HG03439 (cell line): ENCODE results near the gene CEP55.
A peak's percentile ranks its signal among the peaks of the same experiment; 100 is the strongest.
"Not testable (repeated sequence)": the region's sequence is repeated elsewhere in the genome, so short reads cannot be mapped to it uniquely, and the experiment has no call there.

Experiments
- ATAC-seq: cut with Tn5 transposase; IDR thresholded peaks from one replicate; pipeline ENCODE4 v1.9.1; 2021; ENCODE audit warnings: mild to moderate bottlenecking, moderate library complexity; ENCODE audit not compliant: unreplicated experiment

Gene CEP55

DNA sequence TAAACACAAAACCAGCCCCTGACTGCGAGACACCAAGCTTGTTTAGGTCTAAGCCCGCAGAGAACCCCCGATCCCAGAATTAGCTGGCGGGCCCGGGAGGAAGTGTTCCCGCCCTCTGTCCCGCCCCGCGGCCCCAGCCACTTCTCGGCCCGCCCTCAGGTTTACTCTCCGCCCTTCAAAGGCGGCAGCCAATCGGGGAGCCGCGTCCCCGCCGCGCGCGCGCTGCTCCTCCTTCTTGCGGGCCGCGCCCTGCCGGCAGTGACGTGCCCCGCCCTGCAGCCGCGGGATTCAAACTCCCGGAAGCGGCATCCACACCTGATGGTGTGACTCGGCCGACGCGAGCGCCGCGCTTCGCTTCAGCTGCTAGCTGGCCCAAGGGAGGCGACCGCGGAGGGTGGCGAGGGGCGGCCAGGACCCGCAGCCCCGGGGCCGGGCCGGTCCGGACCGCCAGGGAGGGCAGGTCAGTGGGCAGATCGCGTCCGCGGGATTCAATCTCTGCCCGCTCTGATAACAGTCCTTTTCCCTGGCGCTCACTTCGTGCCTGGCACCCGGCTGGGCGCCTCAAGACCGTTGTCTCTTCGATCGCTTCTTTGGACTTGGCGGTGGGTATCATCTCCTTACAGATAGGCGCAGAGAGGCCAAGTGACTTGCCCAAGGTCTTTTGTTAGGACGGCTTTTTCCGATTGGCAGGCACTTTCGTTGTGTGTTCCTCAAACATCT lies at the start of gene CEP55:
TSS of gene CEP55 (plus strand) at position 291 of the 720 bp plus-strand sequence. CDS start 3,440 bp downstream, outside the sequence.
- peak; percentile 98 for ATAC-seq

DNA sequence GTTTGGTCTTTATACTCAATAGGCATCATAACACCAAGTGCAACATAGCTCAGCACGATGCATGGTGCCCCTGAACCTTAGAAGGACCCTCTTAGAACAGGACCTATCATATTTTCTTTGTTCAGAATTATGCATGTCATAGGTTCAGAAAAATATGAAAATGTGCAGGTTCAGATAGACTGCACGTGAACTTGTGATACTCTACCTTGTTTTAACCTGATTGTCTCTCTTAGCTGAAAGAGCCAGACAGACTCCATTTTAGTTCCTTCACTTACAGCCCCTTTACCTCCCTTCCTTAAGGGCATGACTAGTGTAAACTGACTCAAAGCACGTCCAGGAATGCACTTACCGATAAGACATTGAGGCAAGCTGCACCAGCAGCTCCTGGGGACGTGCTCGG lies 49.4 kb upstream of the CEP55 start:
- no peak for ATAC-seq

DNA sequence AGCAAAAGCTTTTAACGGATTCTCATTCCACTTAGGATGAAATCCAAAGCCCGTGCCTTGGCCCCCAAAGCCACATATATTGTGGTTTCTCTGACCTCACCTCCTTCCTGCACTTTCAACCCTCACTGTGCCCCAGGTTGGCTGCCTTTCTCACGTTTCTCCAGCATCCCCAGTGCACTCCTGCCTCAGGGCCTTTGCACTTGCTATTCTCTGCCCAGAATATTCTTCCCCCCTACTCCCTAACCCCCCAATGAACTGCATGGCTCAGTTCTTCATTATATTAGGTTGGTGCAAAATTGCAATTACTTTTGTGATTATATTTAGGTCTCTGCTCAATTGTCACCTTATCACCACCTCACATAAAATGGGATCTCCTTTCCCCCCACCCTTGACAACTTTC lies 48.4 kb upstream of the CEP55 start:
- ATAC-seq: no peak

DNA sequence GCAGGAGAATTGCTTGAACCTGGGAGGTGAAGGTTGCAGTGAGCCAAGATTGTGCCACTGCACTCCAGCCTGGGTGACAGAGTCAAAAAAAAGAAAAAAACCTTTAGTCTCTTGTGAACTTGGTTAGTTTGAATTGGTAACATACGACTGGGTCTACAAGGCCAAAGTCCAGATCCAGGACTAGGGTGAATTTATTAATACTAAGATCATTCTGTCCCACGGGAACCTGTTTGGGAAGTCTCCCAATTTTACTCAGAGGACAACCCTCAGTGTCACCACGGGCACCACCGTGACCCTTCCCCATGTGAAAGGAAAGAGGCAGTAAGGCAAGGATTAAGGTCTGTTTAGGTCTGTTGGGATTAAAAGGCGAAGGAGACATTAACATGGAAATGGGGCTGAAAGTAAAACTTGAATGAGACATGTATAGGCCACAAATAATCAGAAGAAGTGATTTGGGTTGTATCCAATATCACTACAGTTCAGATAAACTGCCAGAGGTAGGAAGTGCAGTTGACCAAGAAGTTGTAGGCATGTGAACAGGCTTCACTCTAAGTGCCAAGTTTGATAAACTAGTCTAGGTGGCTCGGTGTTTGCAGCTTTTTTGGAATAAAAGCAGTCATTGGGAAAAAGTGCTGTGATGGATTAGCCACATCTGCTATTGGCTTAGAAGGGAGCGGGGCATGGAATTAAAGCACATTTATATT lies 45.0 kb upstream of the CEP55 start:
- no peak for ATAC-seq

DNA sequence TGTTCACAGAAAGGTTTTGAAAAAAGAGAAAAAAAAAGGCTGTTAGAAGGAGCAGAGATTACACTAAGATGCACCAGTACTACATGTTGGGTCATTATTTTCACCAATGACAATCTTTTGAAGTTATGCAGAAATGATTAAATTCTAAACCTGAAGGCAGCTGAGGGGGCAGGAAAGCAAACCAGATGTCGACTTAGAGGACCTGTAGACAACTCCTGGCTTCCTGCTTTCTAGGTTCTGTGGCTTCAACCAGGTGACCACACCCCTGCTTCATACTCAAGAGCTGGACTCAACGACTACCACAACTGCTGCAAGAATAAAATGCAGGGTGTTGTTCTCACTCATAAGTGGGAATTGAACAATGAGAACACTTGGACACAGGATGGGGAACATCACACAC lies 44.3 kb upstream of the CEP55 start:
- ATAC-seq: no peak

DNA sequence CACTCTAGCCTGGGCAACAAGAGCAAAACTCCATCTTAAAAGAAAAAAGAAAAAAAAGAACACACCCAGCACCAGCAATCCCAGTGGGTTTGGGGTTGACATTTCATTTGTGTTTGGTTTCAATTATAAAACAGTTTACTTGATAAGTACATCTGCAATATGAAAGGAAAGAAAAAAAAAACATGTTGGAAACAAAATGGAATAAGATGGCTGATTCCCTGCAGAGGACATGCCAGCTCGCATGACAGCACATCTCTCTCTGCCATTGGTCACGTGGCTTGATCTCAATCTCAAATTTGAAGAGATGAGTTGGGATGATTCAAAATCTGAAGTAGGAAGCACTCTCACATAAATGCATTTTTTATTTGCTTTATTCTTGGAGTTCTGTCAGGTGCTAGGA lies 42.3 kb upstream of the CEP55 start:
- ATAC-seq: no peak

DNA sequence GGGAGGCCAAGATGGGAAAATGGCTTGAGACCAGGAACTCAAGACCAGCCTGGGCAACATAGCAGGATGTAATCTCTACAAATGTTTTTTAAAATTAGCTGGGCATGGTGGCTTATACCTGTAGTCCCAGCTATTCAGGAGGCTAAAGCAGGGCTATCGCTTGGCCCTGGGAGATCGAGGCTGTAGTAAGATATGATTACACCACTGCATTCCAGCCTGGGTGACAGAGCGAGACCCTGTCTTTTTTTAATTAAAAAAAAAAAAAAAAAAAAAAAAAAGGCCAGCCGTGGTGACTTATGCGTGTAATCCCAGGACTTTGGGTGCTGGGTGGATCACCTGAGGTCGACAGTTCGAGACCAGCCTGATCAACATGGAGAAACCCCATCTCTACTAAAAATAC lies 41.7 kb upstream of the CEP55 start:
- no peak for ATAC-seq

DNA sequence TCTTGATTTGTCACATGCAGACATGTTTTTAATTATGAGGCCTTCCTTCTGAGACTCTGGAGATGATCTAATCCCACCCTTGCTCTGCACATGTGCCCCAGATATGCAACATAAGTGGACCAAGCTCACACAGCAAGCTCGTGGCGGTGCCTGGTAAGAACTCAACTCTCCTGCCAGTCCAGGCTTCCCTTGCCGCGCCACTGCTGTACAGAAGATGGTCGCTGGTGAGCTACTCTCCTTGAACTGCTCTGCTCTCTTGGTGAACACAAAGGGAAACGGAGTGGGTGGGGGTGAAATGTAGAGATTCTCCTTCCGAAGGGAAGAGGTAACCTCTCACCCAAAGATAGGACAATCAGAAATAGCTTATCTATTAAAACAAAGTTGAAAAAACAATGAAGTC lies 39.9 kb upstream of the CEP55 start:
- ATAC-seq: no peak

DNA sequence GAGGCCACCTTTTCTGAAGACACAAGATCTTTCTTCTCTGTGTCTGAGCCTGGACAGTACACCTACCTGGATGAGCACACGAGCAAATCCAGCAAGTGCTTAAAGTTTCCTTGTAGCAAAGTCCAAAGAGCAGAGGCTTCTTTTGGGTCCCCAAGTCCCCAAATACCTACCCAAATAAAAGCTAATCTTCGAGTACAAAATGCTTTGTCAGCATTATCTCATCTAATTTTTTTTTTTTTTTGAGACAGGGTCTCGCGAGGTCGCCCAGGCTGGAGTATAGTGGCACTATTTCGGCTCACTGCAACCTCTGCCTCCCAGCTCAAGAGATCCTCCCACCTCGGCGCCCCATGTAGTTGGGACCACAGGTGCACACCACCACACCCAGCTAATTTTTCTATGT lies 38.9 kb upstream of the CEP55 start:
- ATAC-seq: no peak

DNA sequence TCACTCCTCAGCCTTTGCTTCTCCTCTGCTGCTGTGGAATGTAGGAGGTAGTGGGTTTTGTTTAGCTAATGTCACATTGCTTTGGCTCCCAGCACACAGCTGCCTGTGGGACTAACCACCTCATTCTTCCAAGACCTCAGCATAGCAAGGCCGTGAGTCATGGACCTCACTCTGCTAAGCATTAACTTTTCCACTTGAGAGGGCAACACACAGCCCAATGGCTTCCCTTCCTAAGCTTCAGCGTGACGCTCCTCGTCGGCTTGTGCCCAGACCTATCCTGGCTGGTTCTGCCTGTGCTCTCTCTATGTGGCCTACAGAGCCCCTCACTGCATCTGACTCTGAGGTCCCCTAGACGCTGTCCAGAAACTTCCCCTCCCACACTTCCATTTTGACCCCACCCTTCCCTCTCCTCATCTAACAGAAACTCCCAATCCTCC lies 37.6 kb upstream of the CEP55 start:
- ATAC-seq: no peak

DNA sequence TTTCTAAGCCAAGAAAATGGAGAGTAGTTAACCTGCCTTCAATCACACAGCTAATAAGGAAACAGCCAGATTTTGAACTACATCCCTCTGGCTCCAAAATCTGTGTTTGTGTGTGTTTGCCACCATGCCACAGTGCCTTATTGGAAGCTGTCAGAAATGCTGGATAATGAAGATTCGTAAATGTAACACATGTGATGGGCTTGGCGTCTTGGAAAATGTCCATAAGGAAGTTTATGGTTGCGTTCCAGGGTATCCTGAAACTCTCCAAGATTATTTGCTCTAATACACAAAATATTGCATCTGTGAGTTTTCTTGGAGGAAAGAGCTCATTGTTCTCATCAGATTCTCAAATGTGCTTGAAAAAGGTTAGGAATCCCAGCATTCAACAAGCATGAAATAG lies 36.9 kb upstream of the CEP55 start:
- ATAC-seq: no peak

DNA sequence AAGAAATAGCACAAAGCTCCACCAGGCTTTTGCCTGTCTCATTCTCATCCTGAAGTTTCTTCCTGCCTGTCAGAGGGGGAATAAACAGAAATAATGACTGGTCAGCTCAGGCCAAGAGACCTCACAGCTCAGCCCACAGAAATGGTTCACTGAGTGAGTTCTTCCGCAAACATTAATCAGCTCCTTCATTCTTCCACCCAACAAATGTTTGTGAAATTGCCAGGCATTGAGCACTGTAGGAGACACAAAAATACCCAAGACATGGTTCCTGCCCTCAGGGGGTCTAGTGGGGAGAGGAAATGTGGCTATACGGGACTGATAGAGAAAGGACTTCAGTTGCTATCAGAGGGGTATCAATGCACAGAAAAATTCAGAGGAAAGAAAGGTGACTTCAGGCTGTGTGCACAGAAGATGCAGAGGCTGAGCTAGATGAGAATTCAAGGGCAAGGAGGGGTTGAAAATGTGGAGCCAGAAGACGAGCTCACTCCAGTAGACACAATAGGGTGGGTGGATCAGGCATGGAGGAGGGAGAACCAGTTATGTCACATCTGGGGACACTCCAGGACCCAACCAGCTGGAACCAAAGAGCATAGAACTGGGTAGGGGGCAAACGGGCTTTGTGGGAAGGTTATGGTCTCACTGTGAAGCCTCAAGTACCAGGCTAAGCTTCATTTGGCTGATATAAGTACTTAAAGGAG lies 35.2 kb upstream of the CEP55 start:
- no peak for ATAC-seq

DNA sequence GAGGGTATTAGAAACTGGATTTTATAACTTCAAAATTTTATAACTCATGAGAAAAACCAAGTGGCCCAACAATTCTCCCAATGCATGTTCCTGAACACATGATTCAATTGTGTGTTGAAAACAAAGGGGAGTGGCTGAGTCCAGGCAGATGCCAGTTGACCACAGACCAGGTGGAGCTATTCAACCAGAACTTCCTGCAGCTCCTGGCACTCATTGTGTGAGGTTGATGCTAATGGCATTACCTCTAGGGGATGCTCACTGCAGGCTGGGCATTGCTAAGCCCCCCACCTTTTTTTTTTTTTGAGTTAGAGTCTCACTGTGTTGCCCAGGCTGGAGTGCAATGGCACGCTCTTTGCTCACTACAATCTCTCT lies 34.6 kb upstream of the CEP55 start:
- ATAC-seq: no peak

DNA sequence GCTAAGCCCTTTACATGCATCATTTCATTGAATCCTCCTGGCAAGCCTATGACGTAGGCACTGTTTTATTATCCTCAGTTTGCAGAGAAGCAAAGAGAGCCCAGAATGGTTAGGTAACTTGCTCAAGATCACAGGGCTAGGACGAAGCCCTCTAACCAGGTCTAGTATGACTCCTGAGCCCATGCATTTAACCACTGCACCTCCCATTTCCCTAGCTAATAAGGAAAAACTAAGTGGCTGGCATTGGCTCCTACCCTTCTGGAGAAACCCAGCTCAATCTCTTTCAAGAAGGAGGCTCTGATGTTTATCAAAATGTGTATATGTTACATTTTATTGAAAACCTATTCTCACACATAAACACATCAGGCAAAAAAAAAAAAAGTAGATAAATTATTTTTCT lies 34.0 kb upstream of the CEP55 start:
- ATAC-seq: no peak

DNA sequence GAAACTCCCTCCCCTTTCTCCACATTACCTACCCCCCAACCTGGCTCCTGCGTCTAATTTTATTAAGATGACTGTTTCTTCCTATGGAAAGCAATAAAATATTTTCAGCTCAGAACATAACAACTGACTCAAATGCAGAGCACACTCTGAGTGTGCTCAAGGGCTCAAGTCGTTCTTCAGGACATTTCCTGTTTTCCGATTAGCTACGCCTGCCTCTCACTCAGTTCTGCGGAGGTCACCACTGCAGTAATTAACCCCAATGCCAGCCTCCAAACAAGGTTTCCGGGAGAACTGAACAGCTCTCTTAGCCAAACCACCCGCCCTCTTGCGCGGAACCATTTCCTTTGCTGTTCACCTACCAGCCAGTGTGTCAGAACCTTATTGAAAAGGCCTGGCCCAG lies 33.5 kb upstream of the CEP55 start:
- no peak for ATAC-seq

DNA sequence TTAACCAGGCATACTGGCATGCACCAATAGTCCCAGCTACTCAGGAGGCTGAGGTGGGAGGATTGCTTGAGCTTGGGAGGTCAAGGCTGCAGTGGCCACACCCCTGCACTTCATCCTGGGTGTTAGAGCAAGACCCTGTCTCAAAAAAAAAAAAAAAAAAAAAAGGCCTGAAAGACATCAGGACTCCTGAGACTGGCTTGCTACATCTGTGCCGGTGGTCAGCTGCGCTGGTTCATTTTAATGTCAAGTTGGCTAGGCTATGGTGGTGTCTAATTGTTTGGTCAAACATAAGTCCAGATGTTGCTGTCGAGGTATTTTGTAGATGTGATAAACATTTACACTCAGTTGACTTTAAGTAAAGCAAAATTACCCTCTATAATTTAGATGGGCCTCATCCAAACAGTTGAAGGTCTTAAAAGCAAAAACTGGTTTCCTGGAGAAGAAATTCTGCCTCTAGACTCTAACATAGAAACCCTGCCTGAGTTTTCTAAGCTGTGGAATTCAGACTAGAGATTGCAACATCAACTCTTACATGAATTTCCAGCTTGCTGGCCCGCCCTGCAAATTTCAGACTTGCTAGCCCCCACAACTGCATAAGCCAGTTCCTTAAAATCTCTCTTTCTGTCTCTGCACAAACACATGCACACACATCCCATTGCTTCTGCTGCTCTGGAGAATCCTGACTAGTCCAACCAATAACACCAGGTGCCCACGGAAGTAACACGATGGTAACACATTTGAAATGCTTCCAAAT lies 32.5 kb upstream of the CEP55 start:
- no peak for ATAC-seq

DNA sequence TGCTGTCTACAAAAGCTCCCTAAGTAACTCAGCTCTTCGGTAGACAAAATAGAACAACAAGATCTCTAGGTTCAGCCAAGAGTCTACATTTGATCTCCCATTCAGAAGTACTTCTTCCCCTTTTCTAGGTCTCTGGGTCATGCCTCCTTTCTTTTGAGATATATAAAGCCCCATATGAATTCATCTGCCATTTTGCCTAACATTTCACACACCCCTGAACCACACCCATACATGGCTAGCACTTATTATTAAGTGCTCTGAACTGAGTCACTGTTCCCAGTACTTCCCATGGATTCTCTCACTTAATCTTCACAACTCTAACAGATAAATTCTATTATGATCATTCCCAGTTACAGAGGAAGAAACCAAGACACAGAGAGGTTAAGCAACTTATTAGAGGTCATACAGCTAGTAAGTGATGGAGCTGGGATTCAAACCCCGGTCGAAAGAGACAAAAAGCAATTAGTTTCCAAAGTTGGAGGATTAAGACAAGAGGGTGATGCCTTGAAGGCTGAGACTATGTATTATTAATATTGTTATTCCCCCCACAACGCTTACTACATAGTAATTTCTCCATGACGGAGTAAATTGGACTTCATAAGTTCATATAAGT lies 31.5 kb upstream of the CEP55 start:
- ATAC-seq: no peak

DNA sequence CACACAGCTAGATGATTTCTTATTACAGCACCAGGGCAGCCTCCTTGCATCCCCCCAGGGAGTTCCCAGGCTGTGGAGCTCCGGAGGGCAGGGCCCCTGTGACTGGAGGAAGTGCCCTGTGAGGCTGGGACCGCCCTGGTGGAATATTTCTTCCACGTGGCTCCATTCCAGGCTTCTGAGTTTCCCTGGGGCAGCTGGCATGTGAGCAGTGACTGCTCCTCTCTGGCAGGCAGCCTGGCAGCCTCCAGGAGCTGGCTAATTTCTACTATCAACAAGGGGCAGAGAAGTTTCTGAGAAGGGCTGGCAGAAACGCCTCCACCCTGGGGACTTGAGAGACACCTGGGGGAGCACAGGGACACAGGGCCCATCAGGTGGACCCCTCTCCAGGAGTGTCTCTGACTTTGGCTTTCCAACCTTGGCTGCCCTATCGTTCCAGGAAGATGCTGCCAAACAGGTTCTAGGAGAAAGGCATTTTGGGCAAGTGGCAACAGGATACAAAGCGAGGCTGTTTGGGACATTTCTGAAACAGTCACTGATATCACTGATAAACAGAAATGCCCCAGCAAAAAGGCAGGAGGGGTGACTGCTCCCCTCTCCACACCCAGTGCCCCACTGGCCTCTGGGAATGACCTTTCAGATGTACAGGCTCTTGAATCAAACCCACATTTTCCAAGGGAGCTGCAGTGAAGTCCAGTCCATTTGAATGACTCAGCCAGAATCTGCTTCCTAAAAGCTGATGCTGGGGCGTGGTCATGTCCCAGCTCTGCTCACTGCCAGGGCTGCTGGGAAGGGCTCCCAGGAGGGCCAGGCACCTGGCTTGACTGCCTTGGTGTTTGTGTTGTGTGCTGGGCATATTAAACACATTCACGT lies 30.4 kb upstream of the CEP55 start:
- no peak for ATAC-seq

DNA sequence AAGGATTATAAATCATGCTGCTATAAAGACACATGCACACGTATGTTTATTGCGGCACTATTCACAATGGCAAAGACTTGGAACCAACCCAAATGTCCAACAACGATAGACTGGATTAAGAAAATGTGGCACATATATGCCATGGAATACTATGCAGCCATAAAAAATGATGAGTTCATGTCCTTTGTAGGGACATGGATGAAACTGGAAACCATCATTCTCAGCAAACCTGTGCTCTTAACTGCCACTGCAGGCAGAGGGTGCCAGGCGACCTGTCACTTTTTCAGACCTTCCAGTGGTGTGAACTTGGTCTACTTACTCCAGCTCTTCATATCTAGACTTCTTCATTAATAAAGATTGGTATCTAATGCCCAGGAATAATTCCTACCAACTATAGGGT lies 28.8 kb upstream of the CEP55 start:
- not testable (repeated sequence) for ATAC-seq
